ENCODE results near the gene RND1. TPM values are rescaled to one million over a fixed set of nuclear protein-coding genes. Genes with fewer than 3 reads are reported as not detected.

The RND1 gene
- total and polyA plus RNA-seq, 2 experiments from 2014 or later: 9.3 to 10.4 TPM

GRCh38 chr12:48899651-48900050 is 34.0 kb upstream of the RND1 start (continued):
- TF ChIP-seq, protein P1, sequence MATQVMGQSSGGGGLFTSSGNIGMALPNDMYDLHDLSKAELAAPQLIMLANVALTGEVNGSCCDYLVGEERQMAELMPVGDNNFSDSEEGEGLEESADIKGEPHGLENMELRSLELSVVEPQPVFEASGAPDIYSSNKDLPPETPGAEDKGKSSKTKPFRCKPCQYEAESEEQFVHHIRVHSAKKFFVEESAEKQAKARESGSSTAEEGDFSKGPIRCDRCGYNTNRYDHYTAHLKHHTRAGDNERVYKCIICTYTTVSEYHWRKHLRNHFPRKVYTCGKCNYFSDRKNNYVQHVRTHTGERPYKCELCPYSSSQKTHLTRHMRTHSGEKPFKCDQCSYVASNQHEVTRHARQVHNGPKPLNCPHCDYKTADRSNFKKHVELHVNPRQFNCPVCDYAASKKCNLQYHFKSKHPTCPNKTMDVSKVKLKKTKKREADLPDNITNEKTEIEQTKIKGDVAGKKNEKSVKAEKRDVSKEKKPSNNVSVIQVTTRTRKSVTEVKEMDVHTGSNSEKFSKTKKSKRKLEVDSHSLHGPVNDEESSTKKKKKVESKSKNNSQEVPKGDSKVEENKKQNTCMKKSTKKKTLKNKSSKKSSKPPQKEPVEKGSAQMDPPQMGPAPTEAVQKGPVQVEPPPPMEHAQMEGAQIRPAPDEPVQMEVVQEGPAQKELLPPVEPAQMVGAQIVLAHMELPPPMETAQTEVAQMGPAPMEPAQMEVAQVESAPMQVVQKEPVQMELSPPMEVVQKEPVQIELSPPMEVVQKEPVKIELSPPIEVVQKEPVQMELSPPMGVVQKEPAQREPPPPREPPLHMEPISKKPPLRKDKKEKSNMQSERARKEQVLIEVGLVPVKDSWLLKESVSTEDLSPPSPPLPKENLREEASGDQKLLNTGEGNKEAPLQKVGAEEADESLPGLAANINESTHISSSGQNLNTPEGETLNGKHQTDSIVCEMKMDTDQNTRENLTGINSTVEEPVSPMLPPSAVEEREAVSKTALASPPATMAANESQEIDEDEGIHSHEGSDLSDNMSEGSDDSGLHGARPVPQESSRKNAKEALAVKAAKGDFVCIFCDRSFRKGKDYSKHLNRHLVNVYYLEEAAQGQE (IDR thresholded peaks at IDR 0.05; ENCODE audit: unreplicated experiment): no peak
- TF ChIP-seq ZNF331 (CRISPR knock-in tag; IDR thresholded peaks at IDR 0.05; ENCODE audit: low read depth): no peak
- TF ChIP-seq, protein P2, sequence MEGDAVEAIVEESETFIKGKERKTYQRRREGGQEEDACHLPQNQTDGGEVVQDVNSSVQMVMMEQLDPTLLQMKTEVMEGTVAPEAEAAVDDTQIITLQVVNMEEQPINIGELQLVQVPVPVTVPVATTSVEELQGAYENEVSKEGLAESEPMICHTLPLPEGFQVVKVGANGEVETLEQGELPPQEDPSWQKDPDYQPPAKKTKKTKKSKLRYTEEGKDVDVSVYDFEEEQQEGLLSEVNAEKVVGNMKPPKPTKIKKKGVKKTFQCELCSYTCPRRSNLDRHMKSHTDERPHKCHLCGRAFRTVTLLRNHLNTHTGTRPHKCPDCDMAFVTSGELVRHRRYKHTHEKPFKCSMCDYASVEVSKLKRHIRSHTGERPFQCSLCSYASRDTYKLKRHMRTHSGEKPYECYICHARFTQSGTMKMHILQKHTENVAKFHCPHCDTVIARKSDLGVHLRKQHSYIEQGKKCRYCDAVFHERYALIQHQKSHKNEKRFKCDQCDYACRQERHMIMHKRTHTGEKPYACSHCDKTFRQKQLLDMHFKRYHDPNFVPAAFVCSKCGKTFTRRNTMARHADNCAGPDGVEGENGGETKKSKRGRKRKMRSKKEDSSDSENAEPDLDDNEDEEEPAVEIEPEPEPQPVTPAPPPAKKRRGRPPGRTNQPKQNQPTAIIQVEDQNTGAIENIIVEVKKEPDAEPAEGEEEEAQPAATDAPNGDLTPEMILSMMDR (conservative IDR thresholded peaks at IDR 0.05; ENCODE audit: low read depth in 2 of 2): no peak

DNA sequence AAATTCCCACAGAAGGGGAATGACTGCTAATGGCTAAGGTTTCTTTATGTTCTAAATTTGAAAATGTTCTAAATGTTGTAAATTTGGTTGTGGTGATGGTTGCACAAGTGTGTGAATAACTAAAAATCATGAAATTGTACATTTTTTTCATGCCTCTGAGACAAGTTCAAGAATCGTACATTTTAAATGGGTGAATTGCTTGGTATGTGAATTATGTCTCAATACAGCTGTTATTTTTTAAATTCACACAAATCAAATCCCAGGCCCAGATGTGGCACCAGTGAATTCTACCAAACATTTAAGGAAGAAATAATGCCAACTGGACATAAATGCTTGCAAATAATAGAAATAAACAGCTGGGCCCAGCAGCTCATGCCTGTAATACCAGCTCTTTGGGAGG is 28.6 kb upstream of the RND1 start:
- H3K36me3 ChIP-seq (ENCODE audit: insufficient read depth): no peaks in the 10 kb centered on the region
- H3K4me3 Mint-ChIP-seq: no peak overlapping the region
- no peaks in the 10 kb centered on the region for H3K79me2 ChIP-seq (replicated peaks; ENCODE audit: insufficient read depth)
- no peaks in the 10 kb centered on the region for H3K9me3 Mint-ChIP-seq
- H3K4me2 ChIP-seq: no peak overlapping the region
- H3K36me3 Mint-ChIP-seq (ENCODE audit: low read depth): no peaks in the 10 kb centered on the region
- ATAC-seq: no peak
- no peak overlapping the region for H3K27ac Mint-ChIP-seq
- no peaks in the 10 kb centered on the region for H3K9me2 ChIP-seq (ENCODE audit: insufficient read depth)
- no peak for DNase-seq (ENCODE audit: low spot score)
- peaks cover 19% of the 10 kb centered on the region for H3K27me3 Mint-ChIP-seq (ENCODE audit: insufficient read depth, low read depth, poor library complexity)
- no peaks in the 10 kb centered on the region; the same call in 1 of the 2 replicates for H3F3A ChIP-seq (replicated peaks; ENCODE audit: low read depth)
- H4K20me1 ChIP-seq (replicated peaks; ENCODE audit: insufficient read depth): no peaks in the 10 kb centered on the region
- peaks cover 9% of the 10 kb centered on the region for H3K27me3 ChIP-seq (ENCODE audit: insufficient read depth)
- H3K4me1 Mint-ChIP-seq: peaks cover 8% of the 10 kb centered on the region; the same call in 2 of the 3 replicates
- H3K4me1 ChIP-seq (ENCODE audit: insufficient read depth): peaks cover 4% of the 10 kb centered on the region; the same call in 1 of the 2 replicates
- no peak overlapping the region for H2AFZ ChIP-seq
- no peak overlapping the region for H3K27ac ChIP-seq (ENCODE audit: low read depth)
- no peak overlapping the region for H3K4me3 ChIP-seq
- TF ChIP-seq ETS1 (IDR thresholded peaks at IDR 0.05): no peak
- TF ChIP-seq ZNF114 (CRISPR knock-in tag; IDR thresholded peaks at IDR 0.05): no peak
- TF ChIP-seq, protein P1 (IDR thresholded peaks at IDR 0.05; ENCODE audit: unreplicated experiment): no peak
- TF ChIP-seq, protein P3, sequence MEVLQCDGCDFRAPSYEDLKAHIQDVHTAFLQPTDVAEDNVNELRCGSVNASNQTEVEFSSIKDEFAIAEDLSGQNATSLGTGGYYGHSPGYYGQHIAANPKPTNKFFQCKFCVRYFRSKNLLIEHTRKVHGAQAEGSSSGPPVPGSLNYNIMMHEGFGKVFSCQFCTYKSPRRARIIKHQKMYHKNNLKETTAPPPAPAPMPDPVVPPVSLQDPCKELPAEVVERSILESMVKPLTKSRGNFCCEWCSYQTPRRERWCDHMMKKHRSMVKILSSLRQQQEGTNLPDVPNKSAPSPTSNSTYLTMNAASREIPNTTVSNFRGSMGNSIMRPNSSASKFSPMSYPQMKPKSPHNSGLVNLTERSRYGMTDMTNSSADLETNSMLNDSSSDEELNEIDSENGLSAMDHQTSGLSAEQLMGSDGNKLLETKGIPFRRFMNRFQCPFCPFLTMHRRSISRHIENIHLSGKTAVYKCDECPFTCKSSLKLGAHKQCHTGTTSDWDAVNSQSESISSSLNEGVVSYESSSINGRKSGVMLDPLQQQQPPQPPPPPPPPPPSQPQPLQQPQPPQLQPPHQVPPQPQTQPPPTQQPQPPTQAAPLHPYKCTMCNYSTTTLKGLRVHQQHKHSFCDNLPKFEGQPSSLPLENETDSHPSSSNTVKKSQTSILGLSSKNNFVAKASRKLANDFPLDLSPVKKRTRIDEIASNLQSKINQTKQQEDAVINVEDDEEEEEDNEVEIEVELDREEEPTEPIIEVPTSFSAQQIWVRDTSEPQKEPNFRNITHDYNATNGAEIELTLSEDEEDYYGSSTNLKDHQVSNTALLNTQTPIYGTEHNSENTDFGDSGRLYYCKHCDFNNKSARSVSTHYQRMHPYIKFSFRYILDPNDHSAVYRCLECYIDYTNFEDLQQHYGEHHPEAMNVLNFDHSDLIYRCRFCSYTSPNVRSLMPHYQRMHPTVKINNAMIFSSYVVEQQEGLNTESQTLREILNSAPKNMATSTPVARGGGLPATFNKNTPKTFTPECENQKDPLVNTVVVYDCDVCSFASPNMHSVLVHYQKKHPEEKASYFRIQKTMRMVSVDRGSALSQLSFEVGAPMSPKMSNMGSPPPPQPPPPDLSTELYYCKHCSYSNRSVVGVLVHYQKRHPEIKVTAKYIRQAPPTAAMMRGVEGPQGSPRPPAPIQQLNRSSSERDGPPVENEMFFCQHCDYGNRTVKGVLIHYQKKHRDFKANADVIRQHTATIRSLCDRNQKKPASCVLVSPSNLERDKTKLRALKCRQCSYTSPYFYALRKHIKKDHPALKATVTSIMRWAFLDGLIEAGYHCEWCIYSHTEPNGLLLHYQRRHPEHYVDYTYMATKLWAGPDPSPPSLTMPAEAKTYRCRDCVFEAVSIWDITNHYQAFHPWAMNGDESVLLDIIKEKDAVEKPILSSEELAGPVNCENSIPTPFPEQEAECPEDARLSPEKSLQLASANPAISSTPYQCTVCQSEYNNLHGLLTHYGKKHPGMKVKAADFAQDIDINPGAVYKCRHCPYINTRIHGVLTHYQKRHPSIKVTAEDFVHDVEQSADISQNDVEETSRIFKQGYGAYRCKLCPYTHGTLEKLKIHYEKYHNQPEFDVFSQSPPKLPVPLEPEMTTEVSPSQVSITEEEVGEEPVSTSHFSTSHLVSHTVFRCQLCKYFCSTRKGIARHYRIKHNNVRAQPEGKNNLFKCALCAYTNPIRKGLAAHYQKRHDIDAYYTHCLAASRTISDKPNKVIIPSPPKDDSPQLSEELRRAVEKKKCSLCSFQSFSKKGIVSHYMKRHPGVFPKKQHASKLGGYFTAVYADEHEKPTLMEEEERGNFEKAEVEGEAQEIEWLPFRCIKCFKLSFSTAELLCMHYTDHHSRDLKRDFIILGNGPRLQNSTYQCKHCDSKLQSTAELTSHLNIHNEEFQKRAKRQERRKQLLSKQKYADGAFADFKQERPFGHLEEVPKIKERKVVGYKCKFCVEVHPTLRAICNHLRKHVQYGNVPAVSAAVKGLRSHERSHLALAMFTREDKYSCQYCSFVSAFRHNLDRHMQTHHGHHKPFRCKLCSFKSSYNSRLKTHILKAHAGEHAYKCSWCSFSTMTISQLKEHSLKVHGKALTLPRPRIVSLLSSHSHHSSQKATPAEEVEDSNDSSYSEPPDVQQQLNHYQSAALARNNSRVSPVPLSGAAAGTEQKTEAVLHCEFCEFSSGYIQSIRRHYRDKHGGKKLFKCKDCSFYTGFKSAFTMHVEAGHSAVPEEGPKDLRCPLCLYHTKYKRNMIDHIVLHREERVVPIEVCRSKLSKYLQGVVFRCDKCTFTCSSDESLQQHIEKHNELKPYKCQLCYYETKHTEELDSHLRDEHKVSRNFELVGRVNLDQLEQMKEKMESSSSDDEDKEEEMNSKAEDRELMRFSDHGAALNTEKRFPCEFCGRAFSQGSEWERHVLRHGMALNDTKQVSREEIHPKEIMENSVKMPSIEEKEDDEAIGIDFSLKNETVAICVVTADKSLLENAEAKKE (CRISPR knock-in tag; IDR thresholded peaks at IDR 0.05): no peak
- no peak for TF ChIP-seq ZNF331 (CRISPR knock-in tag; IDR thresholded peaks at IDR 0.05; ENCODE audit: low read depth)
- TF ChIP-seq EZH2 (IDR thresholded peaks at IDR 0.05; ENCODE audit: low read depth, unreplicated experiment): no peak
- TF ChIP-seq POLR2AphosphoS5 (IDR thresholded peaks at IDR 0.05; ENCODE audit: low read depth): no peak
